GM21367 (cell line): ENCODE results near the gene CAMK1D.
"Not testable (repeated sequence)": the region's sequence is repeated elsewhere in the genome, so short reads cannot be mapped to it uniquely, and the experiment has no call there.

Experiments
- ATAC-seq: cut with Tn5 transposase; IDR thresholded peaks from one replicate; pipeline ENCODE4 v1.9.1; 2021; ENCODE audit not compliant: unreplicated experiment

The CAMK1D gene

GRCh38 chr10:12489806-12490205, 140.5 kb downstream of the CAMK1D start:
- ATAC-seq = no peak

- ATAC-seq = no peak
Observed at GRCh38 chr10:12490963-12491362, 141.6 kb downstream of the CAMK1D start.

GRCh38 chr10:12491491-12491890, 142.1 kb downstream of the CAMK1D start:
- ATAC-seq = no peak

- ATAC-seq = no peak
Observed at GRCh38 chr10:12492016-12492415, 142.7 kb downstream of the CAMK1D start.

- not testable (repeated sequence) for ATAC-seq
Observed at GRCh38 chr10:12497046-12497445, 147.7 kb downstream of the CAMK1D start.

- ATAC-seq = no peak
Observed at GRCh38 chr10:12499076-12499986, 150.0 kb downstream of the CAMK1D start.

GRCh38 chr10:12500381-12501303, 151.3 kb downstream of the CAMK1D start:
- ATAC-seq = no peak

GRCh38 chr10:12501324-12501723, 152.0 kb downstream of the CAMK1D start:
- ATAC-seq = no peak

GRCh38 chr10:12501841-12502525, 152.6 kb downstream of the CAMK1D start:
- ATAC-seq = no peak

GRCh38 chr10:12502526-12503274, 153.4 kb downstream of the CAMK1D start:
- no peak for ATAC-seq

GRCh38 chr10:12503311-12503710, 154.0 kb downstream of the CAMK1D start:
- ATAC-seq = no peak

GRCh38 chr10:12504176-12504575, 154.8 kb downstream of the CAMK1D start:
- no peak for ATAC-seq

- ATAC-seq = no peak
Observed at GRCh38 chr10:12504628-12505027, 155.3 kb downstream of the CAMK1D start.

GRCh38 chr10:12505683-12506082, 156.3 kb downstream of the CAMK1D start:
- ATAC-seq = no peak

- ATAC-seq = no peak
Observed at GRCh38 chr10:12507165-12507850, 158.0 kb downstream of the CAMK1D start.

- ATAC-seq = no peak
Observed at GRCh38 chr10:12508165-12508564, 158.8 kb downstream of the CAMK1D start.

GRCh38 chr10:12509016-12509793, 159.9 kb downstream of the CAMK1D start:
- no peak for ATAC-seq

- ATAC-seq = no peak
Observed at GRCh38 chr10:12509794-12510100, 160.4 kb downstream of the CAMK1D start.

GRCh38 chr10:12510501-12510941, 161.2 kb downstream of the CAMK1D start:
- no peak for ATAC-seq
